TTC549 (cell line): ENCODE results near the gene MED12L.

Source experiments
- FAIRE-seq: peaks from 2 replicates; lab custom pipeline; 2012; peaks lifted over from hg19 to GRCh38; lab: Jason Lieb, UNC

Gene MED12L

GRCh38 chr3:151462278-151462780 is 376.9 kb downstream of the MED12L start:
- no peak for FAIRE-seq

GRCh38 chr3:151462991-151463390 is 377.5 kb downstream of the MED12L start:
- no peak for FAIRE-seq

- FAIRE-seq: no peak
These were observed 381.6 kb downstream of the MED12L start for GRCh38 chr3:151467069-151467468.

- FAIRE-seq: no peak
These were observed 382.9 kb downstream of the MED12L start for GRCh38 chr3:151468284-151468917.

- FAIRE-seq: no peak
These were observed 391.0 kb downstream of the MED12L start for GRCh38 chr3:151476344-151477018.

- no peak for FAIRE-seq
These were observed 392.3 kb downstream of the MED12L start for GRCh38 chr3:151477591-151478334.

GRCh38 chr3:151478335-151478697 is 392.9 kb downstream of the MED12L start:
- no peak for FAIRE-seq

- FAIRE-seq: no peak
These were observed 394.0 kb downstream of the MED12L start for GRCh38 chr3:151479452-151479851.

GRCh38 chr3:151480492-151480891 is 395.0 kb downstream of the MED12L start:
- FAIRE-seq: no peak

GRCh38 chr3:151483488-151483887 is 398.0 kb downstream of the MED12L start:
- no peak for FAIRE-seq

- FAIRE-seq: no peak
These were observed 398.6 kb downstream of the MED12L start for GRCh38 chr3:151483961-151484520.
